Measurements from ENCODE around the gene APBA1. TPM values are rescaled to one million over a fixed set of nuclear protein-coding genes. Genes with fewer than 3 reads are reported as not detected.

APBA1 gene
- total RNA-seq, 1 experiment from 2014 or later = 0.52 TPM

DNA sequence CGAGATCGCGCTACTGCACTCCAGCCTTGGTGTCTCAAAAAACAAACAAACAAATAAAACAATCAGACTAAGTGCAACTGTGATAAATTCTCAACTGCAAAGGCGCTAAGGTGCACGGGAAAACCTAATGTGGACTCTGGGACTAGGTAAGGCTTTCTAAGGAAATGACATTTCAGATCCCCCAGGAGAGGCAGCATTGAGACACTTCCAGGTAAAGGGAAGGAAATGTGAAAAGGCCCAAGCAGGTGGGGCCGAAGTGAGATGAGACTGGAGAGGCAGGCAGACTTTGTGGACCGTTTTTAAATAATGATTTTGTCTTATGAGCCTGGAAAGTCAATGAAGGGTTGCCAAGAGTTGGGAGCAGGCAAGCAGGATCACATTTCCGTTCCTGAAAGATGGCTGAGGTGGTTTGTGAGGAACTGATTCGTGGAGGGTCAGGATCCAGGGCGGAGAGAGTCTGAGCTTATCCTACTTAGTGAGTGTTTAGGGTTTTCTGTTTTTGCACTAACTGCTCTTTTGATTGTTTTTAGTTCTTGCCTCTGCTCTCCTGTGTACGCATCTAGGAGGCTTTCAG is 2.0 kb upstream of the APBA1 start:
- no peaks in the 10 kb centered on the region for H3K36me3 ChIP-seq (replicated peaks; ENCODE audit: control insufficient read depth, insufficient read depth, low read length)
- H3K4me3 ChIP-seq (ENCODE audit: insufficient read depth, low read depth, low read length) = no peak overlapping the region
- peaks cover 19% of the 10 kb centered on the region for H3K27me3 ChIP-seq (ENCODE audit: control insufficient read depth, insufficient read depth, low read length)
- peak; percentile 45 for DNase-seq

DNA sequence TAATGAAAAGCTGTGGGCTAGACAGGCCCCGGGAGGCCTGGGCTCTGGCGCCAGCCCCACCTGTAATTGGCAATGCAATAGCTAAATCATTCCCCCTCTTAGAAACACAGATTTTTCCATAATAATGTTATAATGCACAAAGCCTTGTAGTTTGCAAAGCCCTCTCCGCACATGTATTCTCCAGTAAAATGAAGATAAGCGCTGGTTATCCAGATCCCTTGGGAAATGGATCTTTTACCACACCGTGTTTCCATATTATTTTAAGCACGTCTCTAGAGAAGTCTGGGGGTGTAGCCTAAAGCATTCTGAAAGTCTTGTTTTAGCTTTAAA is 1.1 kb upstream of the APBA1 start:
- H3K27me3 ChIP-seq (ENCODE audit: control insufficient read depth, insufficient read depth, low read length) = peaks cover 19% of the 10 kb centered on the region
- no peaks in the 10 kb centered on the region for H3K36me3 ChIP-seq (replicated peaks; ENCODE audit: control insufficient read depth, insufficient read depth, low read length)
- DNase-seq = no peak
- peak overlapping the region; percentile 51; the same call in 1 of the 2 replicates for H3K4me3 ChIP-seq (ENCODE audit: insufficient read depth, low read depth, low read length)

DNA sequence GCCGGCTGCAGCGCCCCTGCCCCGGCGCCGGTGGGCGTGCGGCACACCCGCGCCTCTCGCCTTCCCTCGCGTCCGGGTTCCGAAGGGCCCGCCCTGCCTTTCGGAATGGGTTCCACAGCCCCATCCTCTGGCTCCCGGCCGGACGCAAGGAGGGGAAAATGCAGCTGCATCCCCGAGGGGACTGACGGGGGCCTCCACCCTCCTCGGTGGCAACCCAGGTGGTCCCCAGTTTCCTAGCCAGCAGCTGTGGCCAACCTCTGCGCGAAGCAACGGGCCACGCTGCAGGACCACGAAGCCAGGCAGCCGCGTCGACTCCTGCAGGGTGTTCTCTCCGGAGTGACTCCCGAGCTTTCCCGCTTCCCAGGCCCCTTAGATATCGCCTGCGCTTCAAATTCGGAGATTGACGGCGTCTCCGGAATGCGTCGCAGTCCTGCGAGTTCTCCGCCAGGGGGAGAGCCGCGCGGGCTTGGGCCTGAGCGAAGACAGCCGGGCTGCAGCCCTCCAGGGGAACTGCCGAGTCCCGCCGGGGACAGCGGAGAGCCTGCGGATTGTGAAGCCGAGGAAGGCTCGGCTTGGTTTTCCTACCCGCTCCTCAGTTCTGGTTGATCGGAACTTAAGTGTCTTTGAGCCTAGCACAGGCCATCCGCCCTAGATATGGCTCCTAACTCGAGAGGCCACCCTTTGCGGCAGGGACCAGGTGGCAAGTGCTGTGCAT is 582 bp upstream of the APBA1 start:
- peak; percentile 87 for DNase-seq
- Histone ChIP-seq H3K36me3 (replicated peaks; ENCODE audit: control insufficient read depth, insufficient read depth, low read length) (no peaks in the 10 kb centered on the region), H3K4me3 (ENCODE audit: insufficient read depth, low read depth, low read length) (peak overlapping the region; percentile 51), H3K27me3 (ENCODE audit: control insufficient read depth, insufficient read depth, low read length) (peaks cover 19% of the 10 kb centered on the region)

DNA sequence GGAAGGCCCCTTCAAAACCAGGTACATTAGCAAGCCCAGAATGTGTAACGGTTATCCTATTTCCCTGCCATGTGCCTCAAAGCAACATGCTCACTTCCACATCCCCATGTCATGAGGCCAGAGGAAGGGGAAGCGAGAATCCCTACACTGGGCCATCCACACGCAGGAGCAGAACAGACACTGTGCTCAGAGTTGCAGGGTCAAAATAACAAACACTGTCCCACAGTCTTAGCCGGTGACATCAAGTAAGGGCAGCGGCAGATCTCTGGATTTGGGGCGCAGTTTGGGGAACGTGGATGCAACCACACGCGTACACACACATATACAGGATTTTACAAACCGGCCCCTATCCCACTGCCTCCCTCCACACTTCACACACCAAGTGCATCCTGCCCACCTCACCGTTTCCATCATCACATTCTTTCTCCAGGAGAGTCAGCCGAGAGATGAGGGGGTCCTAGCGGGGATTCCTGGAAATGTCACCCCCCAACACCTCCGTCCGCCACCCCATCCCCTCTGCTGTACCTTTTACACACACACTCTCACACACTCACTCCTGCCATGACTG is 776 bp downstream of the APBA1 start:
- no peaks in the 10 kb centered on the region for H3K36me3 ChIP-seq (replicated peaks; ENCODE audit: control insufficient read depth, insufficient read depth, low read length)
- H3K4me3 ChIP-seq (ENCODE audit: insufficient read depth, low read depth, low read length) = peak overlapping the region; percentile 51
- peaks cover 19% of the 10 kb centered on the region for H3K27me3 ChIP-seq (ENCODE audit: control insufficient read depth, insufficient read depth, low read length)
- DNase-seq = no peak

DNA sequence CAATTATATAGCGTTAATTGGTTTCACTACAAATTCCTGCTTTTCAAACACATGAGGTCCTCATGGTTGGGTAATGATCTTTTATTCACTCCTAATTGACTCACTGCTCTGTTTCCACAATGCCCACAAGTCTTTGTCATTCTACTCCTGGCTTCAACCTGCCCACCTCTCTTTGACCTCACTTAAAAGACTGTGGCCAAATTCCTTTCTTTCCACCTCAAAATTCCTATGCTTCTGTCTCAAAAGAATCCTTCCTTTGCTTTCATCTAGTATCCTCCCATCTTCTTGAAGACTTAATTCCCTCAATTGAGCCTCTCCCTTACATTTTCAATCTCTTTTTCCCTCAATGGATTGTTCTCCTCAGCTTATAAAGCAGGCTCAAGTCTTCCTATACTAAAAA is 4.9 kb downstream of the APBA1 start:
- no peaks in the 10 kb centered on the region for H3K36me3 ChIP-seq (replicated peaks; ENCODE audit: control insufficient read depth, insufficient read depth, low read length)
- H3K27me3 ChIP-seq (ENCODE audit: control insufficient read depth, insufficient read depth, low read length) = peaks cover 19% of the 10 kb centered on the region
- H3K4me3 ChIP-seq (ENCODE audit: insufficient read depth, low read depth, low read length) = no peak overlapping the region
- DNase-seq = peak; percentile 32

DNA sequence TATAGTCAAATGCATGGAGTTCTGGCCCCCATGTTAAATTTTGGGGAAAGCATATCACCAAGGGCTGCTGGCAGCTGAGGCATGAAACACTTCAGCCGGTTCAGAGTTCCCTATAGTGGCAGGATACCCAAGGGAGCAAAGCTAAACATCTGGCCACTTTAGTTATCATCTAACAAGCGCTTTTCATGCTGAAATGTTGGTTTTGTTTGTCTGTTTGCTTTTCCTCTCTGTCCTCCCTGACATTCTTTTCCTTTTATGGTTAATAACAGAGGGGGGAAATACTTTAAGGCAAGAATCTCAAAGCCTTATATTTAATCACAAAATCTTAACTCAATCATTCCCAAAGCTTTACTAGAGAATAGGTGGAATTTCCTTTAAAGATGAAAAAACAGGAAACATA is 11.9 kb downstream of the APBA1 start:
- Histone ChIP-seq H3K27me3 (ENCODE audit: control insufficient read depth, insufficient read depth, low read length) (no peaks in the 10 kb centered on the region), H3K4me3 (ENCODE audit: insufficient read depth, low read depth, low read length) (no peak overlapping the region), H3K36me3 (replicated peaks; ENCODE audit: control insufficient read depth, insufficient read depth, low read length) (no peaks in the 10 kb centered on the region)
- DNase-seq = no peak

DNA sequence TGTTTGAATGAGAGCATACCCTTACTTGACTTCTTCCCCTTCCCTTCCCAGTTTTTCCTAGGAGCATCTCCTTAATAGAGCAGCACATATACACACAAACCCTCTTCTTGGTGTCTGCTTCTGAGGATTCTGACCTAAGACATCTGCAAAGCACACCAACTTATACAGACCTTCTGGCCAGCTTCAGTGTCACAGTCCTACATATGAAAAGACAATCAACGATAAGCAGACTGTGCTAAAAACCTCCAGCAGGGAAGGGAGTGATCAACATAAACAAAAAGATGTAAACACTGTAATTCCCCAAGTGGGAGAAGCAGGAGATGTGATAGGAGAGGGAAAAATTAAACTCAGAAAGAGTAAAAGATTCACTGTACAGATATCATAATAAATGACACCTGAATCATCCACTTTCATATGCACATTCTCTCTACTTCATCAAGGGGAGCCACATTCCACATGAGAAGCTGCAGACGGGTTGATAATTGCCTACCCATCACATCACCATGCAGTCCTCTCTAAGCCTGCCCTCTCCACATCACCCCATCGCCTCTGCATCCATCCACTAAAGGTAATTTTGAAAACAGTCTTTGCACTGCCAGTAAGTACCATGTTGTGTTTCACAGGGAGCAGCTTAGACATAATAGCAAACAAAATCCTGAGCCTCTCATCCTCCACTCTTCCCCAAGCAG is 13.0 kb downstream of the APBA1 start:
- Histone ChIP-seq H3K27me3 (ENCODE audit: control insufficient read depth, insufficient read depth, low read length) (no peaks in the 10 kb centered on the region), H3K36me3 (replicated peaks; ENCODE audit: control insufficient read depth, insufficient read depth, low read length) (no peaks in the 10 kb centered on the region), H3K4me3 (ENCODE audit: insufficient read depth, low read depth, low read length) (no peak overlapping the region)
- no peak for DNase-seq

DNA sequence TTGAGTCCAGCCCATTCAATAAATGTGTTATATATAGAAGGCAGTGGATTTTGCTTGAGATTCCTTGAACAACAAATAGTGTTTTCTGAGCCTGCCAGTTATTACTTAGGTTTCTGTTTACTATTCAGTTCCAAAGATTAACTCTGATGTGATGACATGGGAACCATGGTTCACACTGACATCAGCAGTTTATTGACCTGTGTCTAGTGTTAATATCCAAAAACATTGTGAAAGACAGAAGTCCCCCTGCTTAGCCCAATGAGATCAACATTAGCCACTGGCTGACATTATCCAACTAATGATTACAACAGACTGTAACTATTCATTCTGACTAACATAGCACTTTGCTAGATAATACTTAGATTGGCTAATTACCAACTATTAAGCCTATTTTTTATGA is 14.9 kb downstream of the APBA1 start:
- no peak for DNase-seq
- no peaks in the 10 kb centered on the region for H3K27me3 ChIP-seq (ENCODE audit: control insufficient read depth, insufficient read depth, low read length)
- H3K36me3 ChIP-seq (replicated peaks; ENCODE audit: control insufficient read depth, insufficient read depth, low read length) = no peaks in the 10 kb centered on the region
- H3K4me3 ChIP-seq (ENCODE audit: insufficient read depth, low read depth, low read length) = no peak overlapping the region

DNA sequence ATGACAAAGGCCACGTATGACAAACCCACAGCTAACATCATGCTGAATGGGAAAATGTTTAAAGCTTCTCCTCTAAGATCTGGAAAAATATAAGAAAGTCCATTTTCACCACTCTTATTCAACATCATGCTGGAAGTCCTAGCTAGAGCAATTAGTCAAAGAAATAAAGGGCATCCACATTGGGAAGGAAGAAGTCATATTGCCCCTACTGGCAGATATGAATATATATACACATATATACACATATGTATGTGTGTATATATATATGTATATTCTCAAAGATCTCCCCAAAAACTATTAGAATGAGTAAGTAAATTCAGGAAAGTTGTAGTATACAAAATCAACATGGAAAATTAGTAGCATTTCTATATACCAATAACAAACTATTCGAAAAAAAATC is 17.1 kb downstream of the APBA1 start:
- Histone ChIP-seq H3K27me3 (ENCODE audit: control insufficient read depth, insufficient read depth, low read length) (no peaks in the 10 kb centered on the region), H3K4me3 (ENCODE audit: insufficient read depth, low read depth, low read length) (no peak overlapping the region)
- no peak for DNase-seq

DNA sequence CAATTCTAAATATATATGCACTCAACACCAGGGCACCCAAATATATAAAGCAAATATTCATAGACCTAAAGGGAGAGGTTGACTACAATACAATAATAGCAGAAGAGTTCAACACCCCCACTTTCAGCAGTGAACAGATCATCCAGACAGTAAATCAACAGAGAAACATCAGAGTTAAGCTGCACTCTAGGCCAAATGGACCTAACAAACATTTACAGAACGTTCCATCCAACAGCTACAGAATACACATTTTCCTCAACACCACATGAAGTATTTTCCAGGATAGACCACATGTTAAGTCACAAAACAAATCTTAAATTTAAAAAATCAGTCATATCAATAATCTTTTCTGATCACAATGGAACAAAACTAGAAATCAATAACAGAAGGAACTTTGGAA is 18.9 kb downstream of the APBA1 start:
- Histone ChIP-seq H3K4me3 (ENCODE audit: insufficient read depth, low read depth, low read length) (no peak overlapping the region), H3K27me3 (ENCODE audit: control insufficient read depth, insufficient read depth, low read length) (no peaks in the 10 kb centered on the region), H3K36me3 (replicated peaks; ENCODE audit: control insufficient read depth, insufficient read depth, low read length) (no peaks in the 10 kb centered on the region)
- no peak for DNase-seq

More for the DNA sequence above, 17.1 kb downstream of the APBA1 start:
- H3K36me3 ChIP-seq (replicated peaks; ENCODE audit: control insufficient read depth, insufficient read depth, low read length) = no peaks in the 10 kb centered on the region

DNA sequence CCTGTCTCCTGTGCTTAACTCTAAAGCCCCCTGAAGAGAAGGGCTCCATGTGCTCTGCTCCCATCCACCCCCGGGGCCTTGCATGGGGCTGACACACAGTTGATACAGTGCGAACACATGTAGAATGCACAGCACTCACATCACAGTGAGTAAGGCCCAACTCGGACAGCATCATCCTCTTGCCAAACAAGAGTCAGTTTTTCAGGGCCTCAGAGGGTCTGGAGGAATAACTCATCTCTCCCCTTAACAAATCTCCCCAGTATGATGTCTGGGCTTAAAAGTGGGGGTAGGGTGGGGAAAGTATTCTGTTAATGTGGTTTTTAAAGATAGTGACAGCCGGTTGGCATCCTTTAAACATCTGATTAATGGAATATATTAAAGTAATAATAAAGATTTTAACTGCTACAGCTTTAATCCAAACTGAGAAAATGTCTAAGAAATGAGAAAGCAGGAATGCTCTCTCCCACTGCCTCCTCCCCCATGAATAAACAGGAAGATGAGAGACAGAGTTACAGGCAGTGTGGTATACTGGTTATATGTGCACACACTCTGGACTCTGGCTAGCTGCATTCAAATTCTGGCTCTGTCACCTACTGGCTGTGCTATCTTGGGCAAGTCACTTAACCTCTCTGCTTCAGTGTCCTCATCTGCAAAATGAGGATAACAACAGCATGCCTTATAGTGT is 22.5 kb downstream of the APBA1 start:
- Histone ChIP-seq H3K27me3 (ENCODE audit: control insufficient read depth, insufficient read depth, low read length) (no peaks in the 10 kb centered on the region), H3K36me3 (replicated peaks; ENCODE audit: control insufficient read depth, insufficient read depth, low read length) (no peaks in the 10 kb centered on the region), H3K4me3 (ENCODE audit: insufficient read depth, low read depth, low read length) (no peak overlapping the region)
- DNase-seq = no peak

DNA sequence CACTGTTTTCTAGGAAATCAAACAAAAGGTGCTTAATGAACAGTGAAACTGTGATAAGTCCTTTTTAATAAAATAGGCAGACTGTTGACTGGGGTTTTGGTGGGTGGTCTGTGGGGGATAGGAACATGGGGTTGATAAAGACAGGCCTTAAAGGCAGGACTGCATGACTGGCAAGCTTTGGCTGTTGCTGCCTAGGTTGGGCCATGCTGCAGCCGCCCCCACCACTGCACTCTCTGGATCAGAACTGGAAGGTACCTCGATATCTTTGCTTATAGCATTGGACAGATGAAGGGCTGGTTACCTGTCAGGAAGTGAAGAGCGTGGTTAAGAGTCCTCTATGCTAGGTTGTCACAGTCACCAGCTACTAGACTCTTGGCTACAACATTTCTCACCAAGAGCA is 24.4 kb downstream of the APBA1 start:
- no peak for DNase-seq
- H3K27me3 ChIP-seq (ENCODE audit: control insufficient read depth, insufficient read depth, low read length) = no peaks in the 10 kb centered on the region
- H3K4me3 ChIP-seq (ENCODE audit: insufficient read depth, low read depth, low read length) = no peak overlapping the region
- H3K36me3 ChIP-seq (replicated peaks; ENCODE audit: control insufficient read depth, insufficient read depth, low read length) = no peaks in the 10 kb centered on the region

DNA sequence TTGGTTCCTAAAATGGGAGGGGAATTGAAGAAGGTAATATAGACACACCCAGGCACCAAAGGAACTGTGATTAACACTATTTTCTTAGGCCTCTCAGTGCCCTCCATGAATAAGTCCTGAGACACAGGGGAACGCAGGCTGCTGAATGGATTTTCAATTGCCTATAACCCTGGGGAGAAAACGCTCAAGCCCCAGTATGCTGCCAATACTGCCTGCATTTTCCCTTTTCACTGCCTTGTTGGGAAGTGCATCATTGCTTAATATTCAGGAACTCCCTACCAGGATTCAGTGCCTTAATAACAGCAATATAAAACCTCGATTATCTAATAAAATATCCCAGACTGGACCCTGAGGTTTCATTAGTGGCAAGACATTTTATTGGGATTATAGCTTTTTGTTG is 25.4 kb downstream of the APBA1 start:
- DNase-seq = no peak
- Histone ChIP-seq H3K36me3 (replicated peaks; ENCODE audit: control insufficient read depth, insufficient read depth, low read length) (no peaks in the 10 kb centered on the region), H3K4me3 (ENCODE audit: insufficient read depth, low read depth, low read length) (no peak overlapping the region), H3K27me3 (ENCODE audit: control insufficient read depth, insufficient read depth, low read length) (no peaks in the 10 kb centered on the region)

DNA sequence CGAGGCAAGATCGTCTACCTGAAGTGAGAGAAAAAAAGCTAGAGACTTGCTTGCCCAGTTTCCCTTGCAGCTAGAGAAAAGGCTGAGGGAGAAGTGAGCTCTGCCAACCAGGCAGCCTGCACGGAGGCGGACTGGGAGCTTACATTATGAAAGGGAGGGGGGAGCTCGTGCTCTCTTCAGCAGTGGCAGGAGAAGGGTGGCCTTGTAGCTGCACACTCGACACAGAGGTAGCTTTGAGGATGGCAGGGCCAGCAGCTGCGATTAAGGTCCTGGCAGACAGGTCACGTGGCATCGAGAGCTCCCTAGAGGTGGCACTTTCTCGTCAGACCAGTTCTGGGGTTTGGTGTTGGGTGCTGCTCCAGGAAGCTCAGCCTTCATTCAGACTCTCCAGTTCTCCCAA is 26.7 kb downstream of the APBA1 start:
- Histone ChIP-seq H3K36me3 (replicated peaks; ENCODE audit: control insufficient read depth, insufficient read depth, low read length) (no peaks in the 10 kb centered on the region), H3K27me3 (ENCODE audit: control insufficient read depth, insufficient read depth, low read length) (no peaks in the 10 kb centered on the region), H3K4me3 (ENCODE audit: insufficient read depth, low read depth, low read length) (no peak overlapping the region)
- DNase-seq = no peak

DNA sequence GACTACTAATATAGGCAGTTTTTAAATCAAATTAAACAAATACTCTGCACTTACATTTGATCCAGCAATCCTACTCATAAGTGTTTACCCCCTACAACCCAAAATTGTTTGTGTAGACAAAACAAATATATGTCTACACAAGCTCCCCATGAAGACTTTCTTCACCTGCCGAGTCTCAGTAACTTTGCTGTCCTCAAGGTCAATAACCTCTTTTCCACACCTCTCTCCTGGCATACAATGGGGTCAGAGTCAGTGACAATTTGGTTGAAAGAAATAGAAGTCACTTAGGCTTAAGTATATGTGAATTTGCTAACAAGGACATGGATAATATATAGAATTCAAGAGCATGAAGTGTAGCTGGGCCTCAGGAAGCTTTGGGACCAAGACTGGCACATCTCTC is 29.1 kb downstream of the APBA1 start:
- Histone ChIP-seq H3K4me3 (ENCODE audit: insufficient read depth, low read depth, low read length) (no peak overlapping the region), H3K27me3 (ENCODE audit: control insufficient read depth, insufficient read depth, low read length) (no peaks in the 10 kb centered on the region), H3K36me3 (replicated peaks; ENCODE audit: control insufficient read depth, insufficient read depth, low read length) (no peaks in the 10 kb centered on the region)
- DNase-seq = no peak

Measured in H7 (cell line).